HEK293 (cell line): ENCODE measurements around the gene GPATCH3.

Experiments used
- KLF1 ChIP-seq: fragments of 450-650 bp; formaldehyde crosslinking; IDR thresholded peaks from 2 replicates; pipeline ENCODE4 v1.5.1; 2016; ENCODE audit warnings: missing biosample characterization, missing genetic modification characterization
- KLF10 ChIP-seq: fragments of 450-650 bp; IDR thresholded peaks from 2 replicates; pipeline ENCODE4 v1.5.1; 2018; ENCODE audit warnings: missing biosample characterization, mild to moderate bottlenecking, missing genetic modification characterization
- KLF8 ChIP-seq: fragments of 450-650 bp; formaldehyde crosslinking; IDR thresholded peaks from 2 replicates; pipeline ENCODE4 v1.5.1; 2016; ENCODE audit warnings: missing biosample characterization, missing genetic modification characterization
- SP2 ChIP-seq: fragments of 450-650 bp; formaldehyde crosslinking; IDR thresholded peaks from 2 replicates; pipeline ENCODE4 v1.5.1; 2016; ENCODE audit warnings: missing biosample characterization, missing genetic modification characterization
- TRIM28 ChIP-seq: IDR thresholded peaks from 2 replicates; pipeline ENCODE4 v1.6.1; 2011; ENCODE audit warnings: low read length, control low read depth, borderline replicate concordance
- ZBTB17 ChIP-seq: fragments of 450-650 bp; formaldehyde crosslinking; IDR thresholded peaks from 2 replicates; pipeline ENCODE4 v1.5.1; 2016; ENCODE audit warnings: missing biosample characterization, missing genetic modification characterization
- ZBTB20 ChIP-seq: fragments of 450-650 bp; formaldehyde crosslinking; IDR thresholded peaks from 2 replicates; pipeline ENCODE4 v1.5.1; 2016; ENCODE audit warnings: missing biosample characterization, missing genetic modification characterization
- ZBTB21 ChIP-seq: fragments of 450-650 bp; formaldehyde crosslinking; IDR thresholded peaks from 2 replicates; pipeline ENCODE4 v1.5.1; 2017; ENCODE audit warnings: missing biosample characterization, missing genetic modification characterization
- ZNF214 ChIP-seq: fragments of 450-650 bp; formaldehyde crosslinking; IDR thresholded peaks from 2 replicates; pipeline ENCODE4 v1.5.1; 2017; ENCODE audit warnings: missing biosample characterization, mild to moderate bottlenecking, missing genetic modification characterization, borderline replicate concordance
- ZNF266 ChIP-seq: fragments of 450-650 bp; formaldehyde crosslinking; IDR thresholded peaks from 2 replicates; pipeline ENCODE4 v1.5.1; 2016; ENCODE audit warnings: missing biosample characterization, missing genetic modification characterization, low read depth
- ZNF341 ChIP-seq: fragments of 450-650 bp; formaldehyde crosslinking; IDR thresholded peaks from 2 replicates; pipeline ENCODE4; 2016; ENCODE audit warnings: low read depth, missing biosample characterization, missing genetic modification characterization
- ZNF391 ChIP-seq: fragments of 450-650 bp; formaldehyde crosslinking; IDR thresholded peaks from 2 replicates; pipeline ENCODE4 v1.5.1; 2016; ENCODE audit warnings: low read depth, missing biosample characterization, missing genetic modification characterization, borderline replicate concordance
- ZNF501 ChIP-seq: fragments of 450-650 bp; formaldehyde crosslinking; IDR thresholded peaks from 2 replicates; pipeline ENCODE4 v1.5.1; 2016; ENCODE audit warnings: missing biosample characterization, missing genetic modification characterization
- ZNF521 ChIP-seq: fragments of 450-650 bp; formaldehyde crosslinking; IDR thresholded peaks from 2 replicates; pipeline ENCODE4 v1.5.1; 2017; ENCODE audit warnings: missing biosample characterization, mild to moderate bottlenecking, missing genetic modification characterization
- ZNF530 ChIP-seq: fragments of 450-650 bp; formaldehyde crosslinking; IDR thresholded peaks from 2 replicates; pipeline ENCODE4 v1.5.1; 2016; ENCODE audit warnings: low read depth, missing biosample characterization, missing genetic modification characterization
- ZNF623 ChIP-seq: fragments of 450-650 bp; formaldehyde crosslinking; IDR thresholded peaks from 2 replicates; pipeline ENCODE4 v1.5.1; 2016; ENCODE audit warnings: missing biosample characterization, missing genetic modification characterization
- ZNF660 ChIP-seq: fragments of 450-650 bp; IDR thresholded peaks from 2 replicates; pipeline ENCODE4 v1.5.1; 2018; ENCODE audit warnings: missing biosample characterization, mild to moderate bottlenecking, missing genetic modification characterization
- ZNF677 ChIP-seq: fragments of 450-650 bp; IDR thresholded peaks from 2 replicates; pipeline ENCODE4 v1.5.0; 2018; ENCODE audit warnings: missing biosample characterization, mild to moderate bottlenecking, missing genetic modification characterization, moderate library complexity
- ZNF701 ChIP-seq: fragments of 450-650 bp; formaldehyde crosslinking; IDR thresholded peaks from 2 replicates; pipeline ENCODE4 v1.5.1; 2016; ENCODE audit warnings: missing biosample characterization, missing genetic modification characterization
- ZNF76 ChIP-seq: fragments of 450-650 bp; formaldehyde crosslinking; IDR thresholded peaks from 2 replicates; pipeline ENCODE4; 2016; ENCODE audit warnings: low read depth, missing biosample characterization, missing genetic modification characterization, borderline replicate concordance
- ZNF777 ChIP-seq: fragments of 450-650 bp; formaldehyde crosslinking; IDR thresholded peaks from 2 replicates; pipeline ENCODE4 v1.5.1; 2017; ENCODE audit warnings: missing biosample characterization, missing genetic modification characterization, borderline replicate concordance
- ZNF785 ChIP-seq: fragments of 450-650 bp; formaldehyde crosslinking; IDR thresholded peaks from 2 replicates; pipeline ENCODE4 v1.5.1; 2016; ENCODE audit warnings: missing biosample characterization, missing genetic modification characterization
- ZNF843 ChIP-seq: fragments of 450-650 bp; formaldehyde crosslinking; IDR thresholded peaks from 2 replicates; pipeline ENCODE4 v1.5.1; 2016; ENCODE audit warnings: missing biosample characterization, missing genetic modification characterization
- ZXDB ChIP-seq: fragments of 450-650 bp; formaldehyde crosslinking; IDR thresholded peaks from 2 replicates; pipeline ENCODE4 v1.5.1; 2016; ENCODE audit warnings: missing biosample characterization, missing genetic modification characterization
- TF ChIP-seq, protein P1 (sequence below): fragments of 450-650 bp; formaldehyde crosslinking; IDR thresholded peaks from 2 replicates; pipeline ENCODE4 v1.5.1; 2016; ENCODE audit warnings: missing biosample characterization, missing genetic modification characterization
- TF ChIP-seq, protein P2 (sequence below): fragments of 450-650 bp; formaldehyde crosslinking; IDR thresholded peaks from 2 replicates; pipeline ENCODE4 v1.5.1; 2016; ENCODE audit warnings: missing biosample characterization, missing genetic modification characterization
- TF ChIP-seq, protein P3 (sequence below): fragments of 450-650 bp; formaldehyde crosslinking; IDR thresholded peaks from 2 replicates; pipeline ENCODE4 v1.5.1; 2016; ENCODE audit warnings: missing biosample characterization, missing genetic modification characterization
- TF ChIP-seq, protein P4 (sequence below): fragments of 450-650 bp; formaldehyde crosslinking; IDR thresholded peaks from 2 replicates; pipeline ENCODE4 v1.5.1; 2016; ENCODE audit warnings: missing biosample characterization, missing genetic modification characterization
- TF ChIP-seq, protein P5 (sequence below): fragments of 450-650 bp; formaldehyde crosslinking; conservative IDR thresholded peaks from 2 replicates; pipeline ENCODE4 v1.5.1; 2016; ENCODE audit warnings: low read depth, missing biosample characterization, missing genetic modification characterization

The GPATCH3 gene

DNA sequence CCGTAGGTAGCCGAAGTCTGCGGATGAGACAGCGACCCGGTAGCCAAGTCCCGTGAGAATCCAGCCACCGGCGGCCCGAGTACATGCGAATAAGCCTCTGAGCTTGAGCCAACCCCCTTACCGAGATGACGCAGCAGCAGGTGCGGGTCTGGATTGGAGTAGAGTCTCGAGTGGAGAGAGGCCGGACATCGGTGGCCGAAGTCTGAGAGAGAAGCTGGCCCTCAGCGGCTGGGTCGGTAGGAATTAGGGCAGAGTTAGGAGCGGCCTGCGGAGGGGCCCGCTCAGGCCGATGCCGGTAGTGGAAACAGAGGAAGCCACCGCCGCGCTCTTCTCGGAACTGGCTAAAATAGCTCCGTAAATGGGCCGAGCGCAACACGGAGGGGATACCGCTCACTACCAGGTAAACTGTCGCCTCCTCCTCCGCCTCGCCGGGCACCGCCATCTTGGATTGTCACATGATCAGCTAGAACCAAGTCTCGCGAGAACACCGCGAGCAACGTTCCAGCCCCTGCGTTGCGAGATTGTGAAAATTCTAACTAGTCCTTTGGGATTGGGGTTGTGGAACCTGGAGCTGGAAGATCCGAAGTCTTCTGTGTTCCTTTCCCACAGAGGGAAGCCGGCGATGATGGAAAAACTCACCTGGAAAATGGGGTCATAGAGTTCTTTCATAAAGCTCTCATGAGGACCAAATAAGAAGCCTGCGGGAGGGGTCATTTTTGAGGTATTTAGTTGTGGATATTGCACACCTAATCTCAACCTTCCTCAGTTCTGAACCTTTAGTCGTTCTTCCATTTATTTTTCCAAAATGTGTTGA lies at the start of gene GPATCH3 (continued):
- TF ChIP-seq, protein P1, sequence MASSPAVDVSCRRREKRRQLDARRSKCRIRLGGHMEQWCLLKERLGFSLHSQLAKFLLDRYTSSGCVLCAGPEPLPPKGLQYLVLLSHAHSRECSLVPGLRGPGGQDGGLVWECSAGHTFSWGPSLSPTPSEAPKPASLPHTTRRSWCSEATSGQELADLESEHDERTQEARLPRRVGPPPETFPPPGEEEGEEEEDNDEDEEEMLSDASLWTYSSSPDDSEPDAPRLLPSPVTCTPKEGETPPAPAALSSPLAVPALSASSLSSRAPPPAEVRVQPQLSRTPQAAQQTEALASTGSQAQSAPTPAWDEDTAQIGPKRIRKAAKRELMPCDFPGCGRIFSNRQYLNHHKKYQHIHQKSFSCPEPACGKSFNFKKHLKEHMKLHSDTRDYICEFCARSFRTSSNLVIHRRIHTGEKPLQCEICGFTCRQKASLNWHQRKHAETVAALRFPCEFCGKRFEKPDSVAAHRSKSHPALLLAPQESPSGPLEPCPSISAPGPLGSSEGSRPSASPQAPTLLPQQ (tag by site-specific recombination): peak; percentile 74
- TF ChIP-seq ZNF76 (tag by site-specific recombination) (peak; percentile 69; the same call in 1 of the 2 replicates), ZBTB17 (tag by site-specific recombination) (peak; percentile 86), KLF10 (tag by site-specific recombination) (peak; percentile 67), ZNF391 (tag by site-specific recombination) (0 out of 2 replicates have a peak, but pooled peaks have one; percentile 28), ZNF266 (no peak), KLF1 (0 out of 2 replicates have a peak, but pooled peaks have one; percentile 28), KLF8 (tag by site-specific recombination) (peak; percentile 89), ZNF843 (peak; percentile 79), ZNF785 (0 out of 2 replicates have a peak, but pooled peaks have one; percentile 33), ZNF677 (tag by site-specific recombination) (no peak), ZNF701 (no peak), ZNF530 (tag by site-specific recombination) (no peak), TRIM28 (peak; percentile 86), ZBTB20 (tag by site-specific recombination) (peak; percentile 29; the same call in 1 of the 2 replicates), ZNF521 (no peak), ZNF777 (tag by site-specific recombination) (no peak), ZNF214 (tag by site-specific recombination) (no peak), ZNF660 (tag by site-specific recombination) (0 out of 2 replicates have a peak, but pooled peaks have one; percentile 38), ZNF623 (tag by site-specific recombination) (peak; percentile 18; the same call in 1 of the 2 replicates), ZNF501 (tag by site-specific recombination) (peak; percentile 91), ZBTB21 (tag by site-specific recombination) (0 out of 2 replicates have a peak, but pooled peaks have one; percentile 47), SP2 (tag by site-specific recombination) (peak; percentile 55), ZXDB (peak; percentile 100), ZNF341 (peak; percentile 81)
- TF ChIP-seq, protein P2, sequence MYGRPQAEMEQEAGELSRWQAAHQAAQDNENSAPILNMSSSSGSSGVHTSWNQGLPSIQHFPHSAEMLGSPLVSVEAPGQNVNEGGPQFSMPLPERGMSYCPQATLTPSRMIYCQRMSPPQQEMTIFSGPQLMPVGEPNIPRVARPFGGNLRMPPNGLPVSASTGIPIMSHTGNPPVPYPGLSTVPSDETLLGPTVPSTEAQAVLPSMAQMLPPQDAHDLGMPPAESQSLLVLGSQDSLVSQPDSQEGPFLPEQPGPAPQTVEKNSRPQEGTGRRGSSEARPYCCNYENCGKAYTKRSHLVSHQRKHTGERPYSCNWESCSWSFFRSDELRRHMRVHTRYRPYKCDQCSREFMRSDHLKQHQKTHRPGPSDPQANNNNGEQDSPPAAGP (tag by site-specific recombination): peak; percentile 81
- TF ChIP-seq, protein P3, sequence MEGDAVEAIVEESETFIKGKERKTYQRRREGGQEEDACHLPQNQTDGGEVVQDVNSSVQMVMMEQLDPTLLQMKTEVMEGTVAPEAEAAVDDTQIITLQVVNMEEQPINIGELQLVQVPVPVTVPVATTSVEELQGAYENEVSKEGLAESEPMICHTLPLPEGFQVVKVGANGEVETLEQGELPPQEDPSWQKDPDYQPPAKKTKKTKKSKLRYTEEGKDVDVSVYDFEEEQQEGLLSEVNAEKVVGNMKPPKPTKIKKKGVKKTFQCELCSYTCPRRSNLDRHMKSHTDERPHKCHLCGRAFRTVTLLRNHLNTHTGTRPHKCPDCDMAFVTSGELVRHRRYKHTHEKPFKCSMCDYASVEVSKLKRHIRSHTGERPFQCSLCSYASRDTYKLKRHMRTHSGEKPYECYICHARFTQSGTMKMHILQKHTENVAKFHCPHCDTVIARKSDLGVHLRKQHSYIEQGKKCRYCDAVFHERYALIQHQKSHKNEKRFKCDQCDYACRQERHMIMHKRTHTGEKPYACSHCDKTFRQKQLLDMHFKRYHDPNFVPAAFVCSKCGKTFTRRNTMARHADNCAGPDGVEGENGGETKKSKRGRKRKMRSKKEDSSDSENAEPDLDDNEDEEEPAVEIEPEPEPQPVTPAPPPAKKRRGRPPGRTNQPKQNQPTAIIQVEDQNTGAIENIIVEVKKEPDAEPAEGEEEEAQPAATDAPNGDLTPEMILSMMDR (tag by site-specific recombination): no peak
- TF ChIP-seq, protein P4, sequence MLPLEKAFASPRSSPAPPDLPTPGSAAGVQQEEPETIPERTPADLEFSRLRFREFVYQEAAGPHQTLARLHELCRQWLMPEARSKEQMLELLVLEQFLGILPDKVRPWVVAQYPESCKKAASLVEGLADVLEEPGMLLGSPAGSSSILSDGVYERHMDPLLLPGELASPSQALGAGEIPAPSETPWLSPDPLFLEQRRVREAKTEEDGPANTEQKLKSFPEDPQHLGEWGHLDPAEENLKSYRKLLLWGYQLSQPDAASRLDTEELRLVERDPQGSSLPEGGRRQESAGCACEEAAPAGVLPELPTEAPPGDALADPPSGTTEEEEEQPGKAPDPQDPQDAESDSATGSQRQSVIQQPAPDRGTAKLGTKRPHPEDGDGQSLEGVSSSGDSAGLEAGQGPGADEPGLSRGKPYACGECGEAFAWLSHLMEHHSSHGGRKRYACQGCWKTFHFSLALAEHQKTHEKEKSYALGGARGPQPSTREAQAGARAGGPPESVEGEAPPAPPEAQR (tag by site-specific recombination): 0 out of 2 replicates have a peak, but pooled peaks have one; percentile 57
- TF ChIP-seq, protein P5, sequence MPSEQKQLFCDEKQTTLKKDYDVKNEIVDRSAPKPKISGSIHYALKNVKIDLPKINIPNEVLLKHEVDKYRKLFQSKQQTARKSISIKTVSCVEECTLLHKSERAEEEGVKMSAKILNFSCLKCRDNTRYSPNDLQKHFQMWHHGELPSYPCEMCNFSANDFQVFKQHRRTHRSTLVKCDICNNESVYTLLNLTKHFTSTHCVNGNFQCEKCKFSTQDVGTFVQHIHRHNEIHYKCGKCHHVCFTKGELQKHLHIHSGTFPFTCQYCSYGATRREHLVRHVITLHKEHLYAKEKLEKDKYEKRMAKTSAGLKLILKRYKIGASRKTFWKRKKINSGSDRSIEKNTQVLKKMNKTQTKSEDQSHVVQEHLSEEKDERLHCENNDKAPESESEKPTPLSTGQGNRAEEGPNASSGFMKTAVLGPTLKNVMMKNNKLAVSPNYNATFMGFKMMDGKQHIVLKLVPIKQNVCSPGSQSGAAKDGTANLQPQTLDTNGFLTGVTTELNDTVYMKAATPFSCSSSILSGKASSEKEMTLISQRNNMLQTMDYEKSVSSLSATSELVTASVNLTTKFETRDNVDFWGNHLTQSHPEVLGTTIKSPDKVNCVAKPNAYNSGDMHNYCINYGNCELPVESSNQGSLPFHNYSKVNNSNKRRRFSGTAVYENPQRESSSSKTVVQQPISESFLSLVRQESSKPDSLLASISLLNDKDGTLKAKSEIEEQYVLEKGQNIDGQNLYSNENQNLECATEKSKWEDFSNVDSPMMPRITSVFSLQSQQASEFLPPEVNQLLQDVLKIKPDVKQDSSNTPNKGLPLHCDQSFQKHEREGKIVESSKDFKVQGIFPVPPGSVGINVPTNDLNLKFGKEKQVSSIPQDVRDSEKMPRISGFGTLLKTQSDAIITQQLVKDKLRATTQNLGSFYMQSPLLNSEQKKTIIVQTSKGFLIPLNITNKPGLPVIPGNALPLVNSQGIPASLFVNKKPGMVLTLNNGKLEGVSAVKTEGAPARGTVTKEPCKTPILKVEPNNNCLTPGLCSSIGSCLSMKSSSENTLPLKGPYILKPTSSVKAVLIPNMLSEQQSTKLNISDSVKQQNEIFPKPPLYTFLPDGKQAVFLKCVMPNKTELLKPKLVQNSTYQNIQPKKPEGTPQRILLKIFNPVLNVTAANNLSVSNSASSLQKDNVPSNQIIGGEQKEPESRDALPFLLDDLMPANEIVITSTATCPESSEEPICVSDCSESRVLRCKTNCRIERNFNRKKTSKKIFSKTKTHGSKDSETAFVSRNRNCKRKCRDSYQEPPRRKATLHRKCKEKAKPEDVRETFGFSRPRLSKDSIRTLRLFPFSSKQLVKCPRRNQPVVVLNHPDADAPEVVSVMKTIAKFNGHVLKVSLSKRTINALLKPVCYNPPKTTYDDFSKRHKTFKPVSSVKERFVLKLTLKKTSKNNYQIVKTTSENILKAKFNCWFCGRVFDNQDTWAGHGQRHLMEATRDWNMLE (tag by site-specific recombination): peak; percentile 54; the same call in 1 of the 2 replicates
